ENCODE measurements around the gene ASB13.
A peak's percentile ranks its signal among the peaks of the same experiment; 100 is the strongest.

ASB13 gene

DNA sequence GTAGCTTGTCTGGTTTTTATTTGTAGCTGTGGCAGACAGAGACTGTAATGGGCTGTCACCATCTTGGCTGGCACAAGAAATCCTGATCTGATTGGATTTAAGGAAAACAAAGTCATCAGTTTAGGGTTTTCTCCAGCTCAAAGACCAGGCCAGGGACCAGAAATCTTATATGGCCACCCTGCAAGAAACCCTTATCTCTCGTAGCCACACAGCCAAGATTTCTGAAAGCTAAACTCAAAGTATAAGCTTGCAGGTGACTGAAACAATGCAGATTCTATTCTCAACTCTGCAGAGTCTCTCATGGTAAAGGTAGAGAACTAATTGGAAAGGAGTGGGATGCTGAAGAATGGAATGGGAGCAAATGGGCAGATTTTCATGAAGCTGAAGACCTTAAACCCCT, 3.2 kb upstream of the ASB13 start:
- DNase-seq (ENCODE audit: low spot score): no peak

- no peak for DNase-seq (ENCODE audit: low spot score)
These were observed 2.0 kb upstream of the ASB13 start for GRCh38 chr10:5668429-5668828.

DNA sequence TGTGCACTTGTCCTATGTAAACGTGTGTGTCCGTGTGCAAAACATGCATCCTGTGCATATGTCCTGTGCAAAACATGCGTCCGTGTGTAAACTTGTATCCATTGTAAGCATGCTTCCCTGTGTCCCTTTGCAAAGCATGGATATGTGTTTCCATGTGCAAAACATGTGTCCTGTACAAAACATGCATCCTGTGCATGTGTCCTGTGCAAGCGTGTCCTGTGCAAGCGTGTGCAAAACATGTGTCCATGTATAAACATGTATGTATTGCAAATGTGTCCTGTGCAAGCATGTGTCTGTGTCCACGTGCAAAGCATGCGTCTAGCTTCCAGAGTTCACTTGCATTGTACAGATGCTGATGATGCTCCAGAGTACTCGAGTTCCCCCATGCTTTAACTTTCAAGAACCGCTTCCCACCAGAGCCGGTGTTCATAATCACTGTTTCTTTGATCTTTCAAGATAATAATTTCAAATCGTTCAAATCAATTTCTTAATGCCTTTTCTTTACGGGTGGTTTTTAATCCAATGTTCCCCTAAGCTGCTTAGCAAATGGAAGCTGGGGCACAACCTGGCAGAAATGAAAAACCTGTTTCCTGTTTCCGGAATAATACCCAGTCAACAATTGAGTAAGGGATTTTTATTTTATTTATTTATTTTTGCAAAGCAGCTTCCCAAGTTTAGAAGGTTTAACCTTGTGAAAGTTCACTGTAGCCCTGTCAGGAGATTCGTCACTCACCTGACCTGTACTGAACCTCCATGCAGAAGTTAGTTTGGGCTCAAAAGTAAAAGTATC, 641 bp upstream of the ASB13 start:
- DNase-seq (ENCODE audit: low spot score): no peak

- DNase-seq (ENCODE audit: low spot score): no peak
These were observed 905 bp downstream of the ASB13 start for GRCh38 chr10:5665373-5666007.

DNA sequence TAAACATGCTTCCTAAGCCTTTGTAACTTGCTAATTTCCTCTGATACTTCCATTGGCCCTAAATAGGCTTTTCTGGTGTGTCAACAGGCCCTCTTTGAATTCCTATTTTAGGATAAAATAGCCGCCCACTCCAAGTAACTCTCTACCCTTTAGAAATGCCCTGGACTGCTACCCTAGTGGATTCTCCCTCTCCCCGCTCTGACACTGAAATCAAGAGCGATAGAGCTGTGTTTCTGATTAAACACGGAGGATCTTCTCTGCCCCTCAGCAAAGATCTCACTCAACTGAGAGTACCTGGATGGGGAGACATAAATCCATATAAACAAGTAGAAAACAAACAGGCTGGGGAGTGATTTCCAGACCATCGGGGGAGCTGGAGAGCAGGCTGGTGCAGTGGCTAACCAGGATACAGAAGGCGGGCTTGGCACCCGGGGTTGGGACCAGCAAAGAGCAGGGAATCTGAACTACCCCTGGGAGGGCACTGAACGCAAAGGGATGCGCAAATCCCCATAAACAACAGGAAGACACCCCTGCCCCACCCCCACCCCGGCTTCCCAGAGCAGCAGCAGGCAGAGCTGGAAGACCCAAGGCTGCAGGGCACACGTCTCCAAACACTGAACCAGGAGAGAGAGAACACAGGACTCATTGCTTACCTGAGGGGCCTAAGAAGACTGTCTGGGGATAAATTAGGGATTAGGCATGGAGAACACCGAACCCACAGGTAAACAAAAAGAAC, 2.5 kb downstream of the ASB13 start:
- DNase-seq (ENCODE audit: low spot score): no peak

DNA sequence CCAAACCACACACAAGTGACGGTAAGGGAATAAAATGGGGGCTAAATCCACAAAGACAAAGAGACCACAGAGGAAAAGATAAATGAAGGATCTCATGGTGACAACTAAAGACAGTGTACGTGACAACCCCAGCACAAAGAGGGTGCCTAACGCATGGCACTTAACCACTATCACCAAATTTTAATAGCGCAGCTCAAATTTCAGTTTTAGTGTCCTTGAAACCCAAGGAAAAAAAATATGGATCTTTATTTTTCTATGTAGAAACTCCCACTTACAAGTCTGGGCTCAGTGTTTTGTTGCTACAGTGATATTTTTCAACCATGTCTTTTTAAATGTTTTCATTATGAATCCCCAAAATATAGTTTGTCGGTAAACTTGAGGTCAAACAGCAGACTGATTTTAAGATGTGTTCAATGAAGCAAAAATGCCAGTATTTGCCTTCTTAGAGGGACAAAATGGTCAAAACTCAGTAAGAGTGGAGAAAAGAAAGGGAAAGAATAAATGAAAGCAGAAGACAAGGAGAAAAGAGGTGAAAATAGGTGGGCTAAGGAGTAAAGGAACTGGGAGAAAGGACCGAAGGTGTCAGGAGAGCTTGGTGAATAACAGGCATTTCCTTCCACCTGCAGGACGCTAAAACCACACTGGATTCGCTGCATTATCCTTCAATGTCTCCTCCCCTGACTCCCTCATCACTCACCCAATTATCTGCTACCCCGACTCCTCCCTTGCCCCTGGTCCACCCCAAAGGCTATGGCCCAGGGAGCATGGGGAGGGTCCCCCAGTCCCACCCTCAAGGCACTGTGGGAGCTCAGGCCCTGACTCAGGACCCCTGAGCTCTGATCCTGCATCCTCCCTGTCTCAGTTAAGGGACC, 3.5 kb downstream of the ASB13 start:
- DNase-seq (ENCODE audit: low spot score): no peak

GRCh38 chr10:5661043-5661442, 5.4 kb downstream of the ASB13 start:
- DNase-seq (ENCODE audit: low spot score): no peak

GRCh38 chr10:5659702-5660528, 6.5 kb downstream of the ASB13 start:
- no peak for DNase-seq (ENCODE audit: low spot score)

DNA sequence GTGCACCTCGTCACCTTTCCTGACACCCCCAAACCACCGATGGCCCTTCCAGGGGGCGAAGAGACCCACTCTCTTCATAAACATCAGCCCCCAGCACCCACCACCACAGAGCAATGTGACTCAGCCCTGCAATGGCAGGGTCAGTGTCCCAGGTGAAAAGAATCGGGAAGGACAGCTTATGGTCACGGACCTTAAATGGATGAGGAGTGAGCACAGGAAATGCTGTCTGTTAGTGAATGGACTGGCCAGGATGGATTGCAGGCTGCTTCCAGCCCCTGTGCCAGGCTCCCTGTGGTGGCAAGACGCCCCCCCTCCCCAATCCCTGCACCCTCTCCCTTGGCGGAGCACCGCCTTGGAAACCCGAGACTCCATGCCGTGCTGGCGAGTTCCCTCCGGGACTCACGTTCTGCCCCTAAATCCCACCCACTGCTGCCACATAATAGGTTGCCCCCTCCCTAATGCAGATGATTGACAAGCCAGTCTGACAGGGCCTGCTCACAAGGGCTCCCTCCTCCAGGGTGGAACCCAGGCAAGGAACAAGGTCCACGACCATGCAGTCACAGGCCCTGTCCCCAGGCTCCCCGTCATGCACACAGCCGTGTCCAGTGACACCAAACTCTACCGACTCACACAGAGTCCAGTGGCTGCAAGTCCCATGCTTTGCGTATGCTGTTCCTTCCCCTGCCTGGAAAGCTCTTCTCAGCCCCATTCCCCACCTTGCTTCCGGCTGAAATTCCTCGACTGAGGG, 7.3 kb downstream of the ASB13 start:
- DNase-seq (ENCODE audit: low spot score): peak; percentile 59

GRCh38 chr10:5656737-5657579, 9.4 kb downstream of the ASB13 start:
- no peak for DNase-seq (ENCODE audit: low spot score)

DNA sequence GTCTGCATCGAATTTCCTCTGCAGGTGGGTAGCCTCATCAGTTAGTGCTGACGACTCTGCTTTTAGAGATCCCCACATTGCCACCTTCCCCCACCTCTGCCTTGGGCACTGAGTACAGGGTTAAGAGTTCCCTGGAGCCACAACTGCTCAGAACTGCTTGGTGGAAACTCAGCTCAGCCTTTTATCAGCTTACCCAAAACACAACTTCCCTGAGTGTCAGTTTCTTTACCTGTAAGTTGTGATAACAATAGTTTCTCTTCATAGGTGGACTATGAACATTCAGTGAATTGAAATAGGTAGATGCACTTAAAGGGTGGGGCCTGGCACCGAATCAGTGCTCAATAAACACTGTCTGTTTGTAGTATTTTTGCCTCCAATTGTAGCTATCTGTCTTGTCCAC, 11.3 kb downstream of the ASB13 start:
- no peak for DNase-seq (ENCODE audit: low spot score)

DNA sequence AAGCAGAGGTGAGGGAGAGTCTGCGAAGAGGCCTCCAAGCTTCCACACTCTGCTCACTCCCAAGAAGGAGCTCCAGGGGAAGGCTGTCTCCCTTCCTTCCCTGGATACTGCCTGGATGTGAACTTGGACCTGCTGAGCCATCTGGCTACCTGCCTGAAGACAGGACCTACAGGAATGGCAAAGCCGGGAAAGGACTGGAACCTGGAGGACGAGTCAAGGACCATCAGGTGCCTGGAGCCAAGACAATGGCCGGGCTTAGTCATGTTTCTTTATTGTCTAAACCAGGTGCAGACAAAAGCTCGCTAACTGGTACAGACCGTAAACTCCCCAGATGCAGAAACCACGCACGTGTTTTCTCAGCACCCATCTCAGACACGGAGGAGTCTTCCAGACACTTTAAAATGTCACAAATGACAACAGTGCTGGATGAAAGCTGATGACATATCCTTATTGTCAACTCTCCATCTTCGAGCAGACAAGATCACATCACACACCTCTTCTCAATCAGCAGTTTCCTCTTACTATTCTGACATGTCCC, 12.1 kb downstream of the ASB13 start:
- no peak for DNase-seq (ENCODE audit: low spot score)

- no peak for DNase-seq (ENCODE audit: low spot score)
These were observed 13.6 kb downstream of the ASB13 start for GRCh38 chr10:5652746-5653145.

DNA sequence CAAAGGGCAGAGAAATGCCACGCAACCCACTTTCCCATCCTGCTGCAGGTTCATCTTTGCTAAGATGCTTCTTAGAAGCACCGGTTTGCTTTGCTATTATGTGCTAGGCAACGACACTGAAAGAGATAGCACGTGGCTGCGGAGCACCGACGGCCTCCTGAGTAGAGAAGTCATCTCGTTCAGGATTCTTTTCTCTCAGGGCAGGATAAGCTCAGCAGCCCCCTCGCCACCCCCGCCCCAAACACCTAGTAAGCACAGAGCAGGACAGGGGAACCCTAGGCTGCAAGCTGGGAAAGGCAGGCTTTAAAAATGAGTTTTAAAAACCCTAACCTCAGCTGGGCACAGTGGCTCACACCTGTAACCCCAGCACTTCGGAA, 15.0 kb downstream of the ASB13 start:
- DNase-seq (ENCODE audit: low spot score): no peak

GRCh38 chr10:5650664-5651387, 15.6 kb downstream of the ASB13 start:
- no peak for DNase-seq (ENCODE audit: low spot score)

GRCh38 chr10:5649746-5650145, 16.6 kb downstream of the ASB13 start:
- no peak for DNase-seq (ENCODE audit: low spot score)

GRCh38 chr10:5648494-5649457, 17.6 kb downstream of the ASB13 start:
- DNase-seq (ENCODE audit: low spot score): no peak
